H1 (cell line): ENCODE measurements around the gene ITPK1. TPM values are rescaled to one million over a fixed set of nuclear protein-coding genes. Genes with fewer than 3 reads are reported as not detected.

ENCODE experiments used
- CTCF ChIA-PET: fragments of 300-600 bp; sonication (Branson Sonifier 250); formaldehyde crosslinking; loops from one replicate; lab custom pipeline; 2021; ENCODE audit not compliant: partially characterized antibody; lab: Charles Lee
- POLR2A ChIA-PET: fragments of 300-600 bp; sonication (Branson Sonifier 250); formaldehyde crosslinking; loops from one replicate; lab custom pipeline; 2021; ENCODE audit warnings: inconsistent platforms; ENCODE audit not compliant: partially characterized antibody; lab: Charles Lee
- DNase-seq, 2 experiments: peaks; one replicate each; pipeline versions ENCODE4 v3.0.0 to v3.0.0-alpha.2; 2010 to 2022; ENCODE audit warnings: low spot score in 2 of 2, low read depth in 1 of 2, mixed read lengths in 1 of 2
- FAIRE-seq: peaks from 2 replicates; lab custom pipeline; 2011; peaks lifted over from hg19 to GRCh38; lab: Jason Lieb, UNC
- H2AFZ ChIP-seq: 2 replicates; pipeline ENCODE4 v1.8.1; 2012; ENCODE audit warnings: low read length, inconsistent platforms
- H2AK5ac ChIP-seq: 2 replicates; pipeline ENCODE4 v1.6.1; 2013; ENCODE audit warnings: low read depth, low read length
- H2BK120ac ChIP-seq: replicated peaks from 2 replicates; pipeline ENCODE3; 2013; ENCODE audit warnings: low read depth, low read length, inconsistent platforms
- H2BK12ac ChIP-seq: 2 replicates; pipeline ENCODE4 v1.6.1; 2013; ENCODE audit warnings: low read depth, low read length
- H2BK15ac ChIP-seq: 2 replicates; pipeline ENCODE4 v1.6.1; 2013; ENCODE audit warnings: low read length
- H2BK20ac ChIP-seq: 2 replicates; pipeline ENCODE4 v1.6.1; 2013; ENCODE audit warnings: low read length
- H2BK5ac ChIP-seq: 2 replicates; pipeline ENCODE4 v1.6.1; 2013; ENCODE audit warnings: low read depth, low read length
- H3K14ac ChIP-seq: 2 replicates; pipeline ENCODE4 v1.6.1; 2013; ENCODE audit warnings: inconsistent platforms; ENCODE audit not compliant: insufficient read length
- H3K18ac ChIP-seq: 2 replicates; pipeline ENCODE4 v1.6.1; 2013; ENCODE audit warnings: low read length; ENCODE audit errors: extremely low read depth
- H3K23ac ChIP-seq: 2 replicates; pipeline ENCODE4 v1.6.1; 2013; ENCODE audit warnings: inconsistent platforms; ENCODE audit not compliant: insufficient read length
- H3K23me2 ChIP-seq: 2 replicates; pipeline ENCODE4 v1.6.1; 2013; ENCODE audit warnings: low read depth, low read length
- H3K27ac ChIP-seq: 2 replicates; pipeline ENCODE4 v1.6.1; 2011; ENCODE audit warnings: low read depth, low read length, inconsistent platforms
- H3K27me3 ChIP-seq, 4 experiments: replicated peaks in 1 of 4; 1 replicate in 1 of 4; 2 replicates in 3 of 4; pipeline versions ENCODE4 v1.6.1 to v1.8.1; 2011 to 2013; ENCODE audit warnings: low read length in 3 of 4, mild to moderate bottlenecking in 3 of 4, inconsistent platforms in 2 of 4, mixed read lengths in 2 of 4, moderate library complexity in 1 of 4; ENCODE audit not compliant: control insufficient read depth in 3 of 4, insufficient read depth in 3 of 4; ENCODE audit errors: extremely low read depth in 1 of 4
- H3K36me3 ChIP-seq, 4 experiments: 2 replicates each; pipeline versions ENCODE4 v1.6.1 to v1.8.1; 2011 to 2013; ENCODE audit warnings: mild to moderate bottlenecking in 4 of 4, low read length in 3 of 4, moderate library complexity in 2 of 4, control low read depth in 1 of 4, inconsistent platforms in 1 of 4; ENCODE audit not compliant: insufficient read depth in 4 of 4, control insufficient read depth in 2 of 4
- H3K4ac ChIP-seq: replicated peaks from 2 replicates; pipeline ENCODE3; 2013; ENCODE audit warnings: low read length, low read depth, mixed read lengths, inconsistent platforms; ENCODE audit not compliant: insufficient read length
- H3K4me1 ChIP-seq, 4 experiments: replicated peaks in 1 of 4; 1 replicate in 1 of 4; 2 replicates in 3 of 4; pipeline versions ENCODE4 v1.6.1 to v1.8.1; 2011 to 2013; ENCODE audit warnings: low read length in 3 of 4, inconsistent platforms in 2 of 4, mixed read lengths in 1 of 4; ENCODE audit not compliant: insufficient read depth in 4 of 4, control insufficient read depth in 3 of 4
- H3K4me2 ChIP-seq, 2 experiments: 2 replicates each; pipeline versions ENCODE4 v1.6.1 to v1.8.1; 2011 to 2013; ENCODE audit warnings: low read depth in 2 of 2, low read length in 2 of 2, control low read depth in 1 of 2, inconsistent platforms in 1 of 2, mild to moderate bottlenecking in 1 of 2; ENCODE audit not compliant: insufficient read depth in 1 of 2
- H3K4me3 ChIP-seq, 4 experiments: fragments of 200-600, 300-600 bp in 1 of 4; sonication (generic), shearing (Covaris generic), sonication (Bioruptor Twin) in 1 of 4; 2 replicates each; pipeline versions ENCODE4 v1.5.1 to v1.8.1; 2011 to 2016; ENCODE audit warnings: low read length in 4 of 4, low read depth in 3 of 4, control low read depth in 2 of 4, inconsistent platforms in 2 of 4, mild to moderate bottlenecking in 2 of 4, mixed read lengths in 1 of 4, moderate library complexity in 1 of 4; ENCODE audit not compliant: insufficient read depth in 2 of 4; ENCODE audit errors: extremely low read depth in 1 of 4
- H3K56ac ChIP-seq: replicated peaks from 2 replicates; pipeline ENCODE3; 2013; ENCODE audit warnings: low read depth, mild to moderate bottlenecking, mixed read lengths, low read length, inconsistent platforms; ENCODE audit not compliant: insufficient read length
- H3K79me1 ChIP-seq: 2 replicates; pipeline ENCODE4 v1.6.1; 2013; ENCODE audit warnings: low read depth, low read length, control low read depth
- H3K79me2 ChIP-seq, 2 experiments: 2 replicates each; pipeline versions ENCODE4 v1.6.1 to v1.8.1; 2012 to 2013; ENCODE audit warnings: low read length in 2 of 2, mild to moderate bottlenecking in 2 of 2, inconsistent platforms in 1 of 2; ENCODE audit not compliant: insufficient read depth in 2 of 2, control insufficient read depth in 1 of 2
- H3K9ac ChIP-seq, 4 experiments: replicated peaks in 1 of 4; 1 replicate in 1 of 4; 2 replicates in 3 of 4; pipeline versions ENCODE4 v1.6.1 to v1.8.1; 2011 to 2013; ENCODE audit warnings: low read depth in 3 of 4, low read length in 3 of 4, control low read depth in 2 of 4, mild to moderate bottlenecking in 2 of 4, moderate library complexity in 2 of 4, inconsistent platforms in 1 of 4; ENCODE audit errors: extremely low read depth in 1 of 4
- H3K9me3 ChIP-seq, 2 experiments: 2 replicates each; pipeline versions ENCODE4 v1.6.1 to v1.8.1; 2012 to 2013; ENCODE audit warnings: mild to moderate bottlenecking in 2 of 2, moderate library complexity in 2 of 2, control low read depth in 1 of 2, inconsistent platforms in 1 of 2, low read depth in 1 of 2, low read length in 1 of 2, mixed read lengths in 1 of 2; ENCODE audit not compliant: insufficient read depth in 2 of 2
- H4K20me1 ChIP-seq, 2 experiments: replicated peaks in 1 of 2; 2 replicates each; pipeline versions ENCODE3 to v1.8.1; 2011 to 2013; ENCODE audit warnings: inconsistent platforms in 2 of 2, low read length in 2 of 2, mild to moderate bottlenecking in 1 of 2; ENCODE audit not compliant: insufficient read depth in 2 of 2, control insufficient read depth in 1 of 2
- H4K5ac ChIP-seq: 2 replicates; pipeline ENCODE4 v1.6.1; 2013; ENCODE audit warnings: low read length, low read depth, mixed read lengths, inconsistent platforms; ENCODE audit not compliant: insufficient read length
- H4K8ac ChIP-seq: 2 replicates; pipeline ENCODE4 v1.8.0; 2013; ENCODE audit warnings: mild to moderate bottlenecking, moderate library complexity, low read length, inconsistent platforms; ENCODE audit not compliant: insufficient read depth; ENCODE audit errors: extremely low read depth
- H4K91ac ChIP-seq: replicated peaks from 2 replicates; pipeline ENCODE3; 2013; ENCODE audit warnings: low read length, mixed read lengths, inconsistent platforms; ENCODE audit not compliant: insufficient read length
- CHD2 ChIP-seq: IDR thresholded peaks from 2 replicates; pipeline ENCODE4 v1.6.1; 2012; ENCODE audit warnings: low read length, improper control_type of control experiment
- CREB1 ChIP-seq: IDR thresholded peaks from 2 replicates; pipeline ENCODE4 v1.6.1; 2012; ENCODE audit warnings: inconsistent platforms
- CTCF ChIP-seq, 3 experiments: IDR thresholded peaks; 1 replicate in 2 of 3; 2 replicates in 1 of 3; pipeline versions ENCODE4 v1.5.1 to v1.6.1; 2011; ENCODE audit warnings: low read length in 3 of 3, mild to moderate bottlenecking in 3 of 3, inconsistent platforms in 2 of 3, low read depth in 1 of 3, moderate library complexity in 1 of 3; ENCODE audit not compliant: insufficient read depth in 1 of 3; ENCODE audit errors: control extremely low read depth in 1 of 3
- E2F6 ChIP-seq: IDR thresholded peaks from 2 replicates; pipeline ENCODE4 v1.6.1; 2012; ENCODE audit warnings: inconsistent platforms
- EP300 ChIP-seq, 2 experiments: IDR thresholded peaks; 1 replicate in 1 of 2; 2 replicates in 1 of 2; pipeline ENCODE4 v1.6.1; 2011 to 2012; ENCODE audit warnings: low read depth in 2 of 2, low read length in 2 of 2, mild to moderate bottlenecking in 2 of 2, borderline replicate concordance in 1 of 2, inconsistent platforms in 1 of 2, moderate library complexity in 1 of 2
- KDM1A ChIP-seq: fragments of 200-600, 300-600 bp; sonication (generic); IDR thresholded peaks from 2 replicates; pipeline ENCODE4 v1.7.1; 2016; ENCODE audit warnings: mild to moderate bottlenecking, low read length, borderline replicate concordance
- NANOG ChIP-seq: IDR thresholded peaks from 2 replicates; pipeline ENCODE4 v1.6.1; 2011; ENCODE audit warnings: low read length, low read depth, mild to moderate bottlenecking, inconsistent platforms; ENCODE audit not compliant: insufficient read depth, poor library complexity, severe bottlenecking
- SP4 ChIP-seq: IDR thresholded peaks from 2 replicates; pipeline ENCODE4 v1.6.1; 2012; ENCODE audit warnings: low read length, inconsistent platforms
- SUZ12 ChIP-seq: fragments of 200-600 bp; sonication (generic); IDR thresholded peaks from 2 replicates; pipeline ENCODE4 v1.6.1; 2012; ENCODE audit warnings: mild to moderate bottlenecking, inconsistent platforms, low read length, moderate library complexity, mixed read lengths
- TCF12 ChIP-seq: IDR thresholded peaks from 2 replicates; pipeline ENCODE4 v1.6.1; 2011; ENCODE audit warnings: low read depth, mild to moderate bottlenecking, low read length
- WGBS, 2 experiments: shearing (Covaris generic) in 1 of 2; methylation state at CpG; one replicate each; pipeline versions ENCODE4 v1.1.6 to v1.1.7; 2013 to 2015; ENCODE audit warnings: low lambda C conversion rate in 2 of 2, mixed read lengths in 2 of 2, inconsistent platforms in 1 of 2, low coverage in 1 of 2, missing lambda C conversion rate in 1 of 2; ENCODE audit not compliant: insufficient replicate concordance in 2 of 2, insufficient coverage in 1 of 2, insufficient read length in 1 of 2; ENCODE audit errors: extremely low coverage in 1 of 2, missing lambda C conversion rate in 1 of 2; 5-methylcytosine and 5-hydroxymethylcytosine counted together
- polyA plus RNA-seq, 7 experiments: library from polyadenylated mRNA; depleted of rRNA in 3 of 7; stranded (reverse) in 5 of 7; unstranded in 2 of 7; fragments of >200 nt in 5 of 7; fragments of 200-250 nt in 2 of 7; gene quantifications; 1 replicate in 5 of 7; 2 replicates in 1 of 7; 4 replicates in 1 of 7; pipeline versions ENCODE4 v1.2.1 to v1.2.3, GENCODE V29; 2011 to 2013; ENCODE audit warnings: missing spikeins in 2 of 7, mixed read lengths in 2 of 7
- total RNA-seq: library from RNA; stranded (reverse); fragmentation: NEBNext Ultra II Directional; extraction: Animal tissue kit (Norgen Biotek cat#: 25700); gene quantifications from 2 replicates; pipeline ENCODE4 v1.2.1, GENCODE V29; 2021

Gene ITPK1
- total and polyA plus RNA-seq, 2 of the 8 experiments (the other 6 are each of a cell fraction or from before 2014, with no cell fraction given), result 108 to 143 TPM

- no peak overlapping the region for H4K8ac ChIP-seq
- TF ChIP-seq CREB1 (no peak), KDM1A (no peak), E2F6 (no peak), CTCF (IDR thresholded peaks at IDR 0.05; ENCODE audit: control extremely low read depth in 1 of 3, insufficient read depth in 1 of 3, low read depth in 1 of 3, low read length in 3 of 3) (no peak), CHD2 (no peak), TCF12 (no peak), SUZ12 (no peak), EP300 (IDR thresholded peaks at IDR 0.05; ENCODE audit: borderline replicate concordance in 1 of 2, low read depth in 2 of 2, low read length in 2 of 2) (no peak), SP4 (no peak), NANOG (no peak)
- no peak overlapping the region for H3K4me3 ChIP-seq
- H3K23ac ChIP-seq, result no peak overlapping the region
- no peak overlapping the region for H3K4me2 ChIP-seq
- no peak overlapping the region for H2AK5ac ChIP-seq
- peaks cover 13% of the 10 kb centered on the region for H3K79me1 ChIP-seq
- H4K5ac ChIP-seq, result no peak overlapping the region
- H3K18ac ChIP-seq, result no peak overlapping the region
- no peak overlapping the region for H3K14ac ChIP-seq
- H4K20me1 ChIP-seq, result peaks cover 4 to 7% of the 10 kb centered on the region in 2 experiments
- no peak overlapping the region for H3K56ac ChIP-seq
- no peaks in the 10 kb centered on the region for H3K27me3 ChIP-seq
- H3K4ac ChIP-seq, result no peak overlapping the region
- 90% methylated on average over 4 of the region's 4 CpGs; no CpG with 5 or more reads in 1 of the 2 experiments for WGBS, 2 experiments
- H2BK120ac ChIP-seq, result no peak overlapping the region
- no peak overlapping the region for H2AFZ ChIP-seq
- peaks cover 3 to 7% of the 10 kb centered on the region in 2 experiments; a peak in 2 of 4 replicates for H3K79me2 ChIP-seq
- H2BK5ac ChIP-seq, result no peak overlapping the region
- ChIA-PET CTCF (no interaction called here), POLR2A (no interaction called here)
- FAIRE-seq (no peak), DNase-seq (no peak)
- no peak overlapping the region for H2BK15ac ChIP-seq
- H2BK12ac ChIP-seq, result no peak overlapping the region
- peaks cover 0 to 17% (median 2%) of the 10 kb centered on the region in 4 experiments; a peak in 3 of 8 replicates for H3K36me3 ChIP-seq
- H3K9ac ChIP-seq, result no peak overlapping the region
- no peak overlapping the region for H2BK20ac ChIP-seq
- H3K4me1 ChIP-seq, result peaks cover 0 to 6% (median 0%) of the 10 kb centered on the region in 4 experiments; a peak in 1 of 7 replicates
- H3K27ac ChIP-seq, result no peak overlapping the region
- H4K91ac ChIP-seq, result no peak overlapping the region
- no peaks in the 10 kb centered on the region for H3K23me2 ChIP-seq
- H3K9me3 ChIP-seq, result peaks cover 6 to 18% of the 10 kb centered on the region in 2 experiments; a peak in 3 of 4 replicates
Observed at GRCh38 chr14:92984896-92985295, 130.8 kb downstream of the ITPK1 start.
